ENCODE measurements around the gene NEK6. TPM values are rescaled to one million over a fixed set of nuclear protein-coding genes. Genes with fewer than 3 reads are reported as not detected.

Gene NEK6
- total and polyA plus RNA-seq, 8 donors: 38.4 to 132 (median 45.0) TPM

GRCh38 chr9:124283228-124283814, 25.6 kb downstream of the NEK6 start:
- peak overlapping the region; percentile 90 to 91 for H3K27ac ChIP-seq
- no peak for TF ChIP-seq CTCF (IDR thresholded peaks at IDR 0.05)
- intact Hi-C loops (cut with DNase I): no loop called here
- no peaks in the 10 kb centered on the region for H3K9me3 ChIP-seq
- peaks cover 0 to 11% of the 10 kb centered on the region in 2 donors for H3K36me3 ChIP-seq
- no peak for DNase-seq
- ATAC-seq: no peak
- H3K27me3 ChIP-seq: no peaks in the 10 kb centered on the region
- peaks cover 82 to 100% of the 10 kb centered on the region in 2 donors for H3K4me1 ChIP-seq
- no peak overlapping the region for H3K4me3 ChIP-seq

GRCh38 chr9:124284237-124284831, 26.6 kb downstream of the NEK6 start:
- Histone ChIP-seq H3K9me3 (no peaks in the 10 kb centered on the region), H3K36me3 (peaks cover 0 to 13% of the 10 kb centered on the region in 2 donors), H3K27ac (peak overlapping the region; percentile 90 to 91), H3K4me3 (no peak overlapping the region), H3K27me3 (no peaks in the 10 kb centered on the region), H3K4me1 (peaks cover 76 to 92% of the 10 kb centered on the region in 2 donors)
- ATAC-seq: no peak
- intact Hi-C loops (cut with DNase I): no loop called here
- TF ChIP-seq CTCF (IDR thresholded peaks at IDR 0.05): no peak
- peak in 2 of 4 donors; percentile 73 to 88 for DNase-seq

GRCh38 chr9:124284940-124285441, 27.2 kb downstream of the NEK6 start:
- Histone ChIP-seq H3K36me3 (peaks cover 0 to 20% of the 10 kb centered on the region in 2 donors), H3K9me3 (no peaks in the 10 kb centered on the region), H3K4me3 (no peak overlapping the region), H3K4me1 (peaks cover 70 to 92% of the 10 kb centered on the region in 2 donors), H3K27me3 (no peaks in the 10 kb centered on the region), H3K27ac (peak overlapping the region; percentile 90 to 91)
- no peak for ATAC-seq
- TF ChIP-seq CTCF (IDR thresholded peaks at IDR 0.05): no peak
- no peak for DNase-seq
- intact Hi-C loops (cut with DNase I): no loop called here

- TF ChIP-seq CTCF (IDR thresholded peaks at IDR 0.05): no peak
- H3K36me3 ChIP-seq: peaks cover 0 to 25% of the 10 kb centered on the region in 2 donors
- no peak for DNase-seq
- H3K4me3 ChIP-seq: no peak overlapping the region
- H3K4me1 ChIP-seq: peaks cover 65 to 92% of the 10 kb centered on the region in 2 donors
- no peak for ATAC-seq
- H3K27ac ChIP-seq: peak overlapping the region; percentile 90 to 91
- no peaks in the 10 kb centered on the region for H3K27me3 ChIP-seq
- no peaks in the 10 kb centered on the region for H3K9me3 ChIP-seq
- intact Hi-C loops (cut with DNase I): no loop called here
Measured at GRCh38 chr9:124285490-124285889, 27.7 kb downstream of the NEK6 start.

GRCh38 chr9:124285903-124286291, 28.1 kb downstream of the NEK6 start:
- no peaks in the 10 kb centered on the region for H3K9me3 ChIP-seq
- H3K4me3 ChIP-seq: no peak overlapping the region
- H3K27ac ChIP-seq: peak overlapping the region; percentile 90 to 91
- peak; percentile 65 for ATAC-seq
- intact Hi-C loops (cut with DNase I): no loop called here
- peaks cover 0 to 25% of the 10 kb centered on the region in 2 donors for H3K36me3 ChIP-seq
- no peaks in the 10 kb centered on the region for H3K27me3 ChIP-seq
- peak in 3 of 4 donors; percentile 61 to 93 (median 83) for DNase-seq
- no peak for TF ChIP-seq CTCF (IDR thresholded peaks at IDR 0.05)
- H3K4me1 ChIP-seq: peaks cover 61 to 92% of the 10 kb centered on the region in 2 donors

All from left lung (tissue), 10 donors.